ENCODE data around the gene NUP85.
A peak's percentile ranks its signal among the peaks of the same experiment; 100 is the strongest.

NUP85 gene

GRCh38 chr17:75260641-75261335 is 55.3 kb downstream of the NUP85 start:
- DNase-seq (ENCODE audit: low spot score) = no peak
- in situ Hi-C loops (cut with MboI; ENCODE audit: low pct_unique_long_range_greater_than_20kb, low sequenced_read_pairs, unreplicated experiment) = no loop called here
- peak; percentile 15 for TF ChIP-seq CTCF (IDR thresholded peaks at IDR 0.05; ENCODE audit: extremely low read depth, insufficient read depth, missing control alignments)

- in situ Hi-C loops (cut with MboI; ENCODE audit: low pct_unique_long_range_greater_than_20kb, low sequenced_read_pairs, unreplicated experiment) = no loop called here
- DNase-seq (ENCODE audit: low spot score) = peak; percentile 96
- no peak for TF ChIP-seq CTCF (IDR thresholded peaks at IDR 0.05; ENCODE audit: extremely low read depth, insufficient read depth, missing control alignments)
Measured at GRCh38 chr17:75261336-75262111, 56.0 kb downstream of the NUP85 start, which contains the start of the genes GGA3 and MRPS7. Gene GGA3 (minus strand): TSS chr17:75261606. CDS start chr17:75261587, 19 bp downstream. Gene MRPS7 (plus strand): TSS chr17:75261879. CDS start chr17:75261901, 22 bp downstream.

GRCh38 chr17:75262112-75262606 is 56.7 kb downstream of the NUP85 start:
- in situ Hi-C loops (cut with MboI; ENCODE audit: low pct_unique_long_range_greater_than_20kb, low sequenced_read_pairs, unreplicated experiment) = no loop called here
- TF ChIP-seq CTCF (IDR thresholded peaks at IDR 0.05; ENCODE audit: extremely low read depth, insufficient read depth, missing control alignments) = no peak
- DNase-seq (ENCODE audit: low spot score) = no peak

- TF ChIP-seq CTCF (IDR thresholded peaks at IDR 0.05; ENCODE audit: extremely low read depth, insufficient read depth, missing control alignments) = no peak
- DNase-seq (ENCODE audit: low spot score) = no peak
- in situ Hi-C loops (cut with MboI; ENCODE audit: low pct_unique_long_range_greater_than_20kb, low sequenced_read_pairs, unreplicated experiment) = no loop called here
Measured at GRCh38 chr17:75263055-75263454, 57.6 kb downstream of the NUP85 start.

- in situ Hi-C loops (cut with MboI; ENCODE audit: low pct_unique_long_range_greater_than_20kb, low sequenced_read_pairs, unreplicated experiment) = no loop called here
- TF ChIP-seq CTCF (IDR thresholded peaks at IDR 0.05; ENCODE audit: extremely low read depth, insufficient read depth, missing control alignments) = no peak
- DNase-seq (ENCODE audit: low spot score) = no peak
Measured at GRCh38 chr17:75265614-75266315, 60.3 kb downstream of the NUP85 start.
